ENCODE data around the gene UBE2Z. TPM values are rescaled to one million over a fixed set of nuclear protein-coding genes. Genes with fewer than 3 reads are reported as not detected.

The UBE2Z gene
- total and polyA plus RNA-seq, 2 of the 13 experiments (the other 11 are each of a cell fraction or from before 2014, with no cell fraction given), result 63.2 to 122 TPM

GRCh38 chr17:48960834-48961515, 52.8 kb downstream of the UBE2Z start (continued):
- no peak for TF ChIP-seq FOXA1 (IDR thresholded peaks at IDR 0.05)
- TF ChIP-seq FOXA1 (CRISPR knock-in tag; IDR thresholded peaks at IDR 0.05), result peak; percentile 76
- TF ChIP-seq ZNF512B (CRISPR knock-in tag; IDR thresholded peaks at IDR 0.05; ENCODE audit: borderline replicate concordance), result 0 out of 2 replicates have a peak, but pooled peaks have one; percentile 79
- 0 out of 2 replicates have a peak, but pooled peaks have one; percentile 64 for TF ChIP-seq SNAI1 (CRISPR knock-in tag; IDR thresholded peaks at IDR 0.05; ENCODE audit: borderline replicate concordance)
- TF ChIP-seq KLF6 (CRISPR knock-in tag; IDR thresholded peaks at IDR 0.05), result no peak
- TF ChIP-seq ZSCAN31 (CRISPR knock-in tag; IDR thresholded peaks at IDR 0.05; ENCODE audit: low read depth), result no peak
- TF ChIP-seq CHCHD3 (CRISPR knock-in tag; IDR thresholded peaks at IDR 0.05), result no peak
- TF ChIP-seq HNRNPK (IDR thresholded peaks at IDR 0.05; ENCODE audit: low read depth, low read length, poor library complexity, severe bottlenecking), result no peak
- TF ChIP-seq ARID2 (CRISPR knock-in tag; IDR thresholded peaks at IDR 0.05; ENCODE audit: borderline replicate concordance), result peak; percentile 73; the same call in 1 of the 2 replicates
- TF ChIP-seq RFXAP (CRISPR knock-in tag; IDR thresholded peaks at IDR 0.05; ENCODE audit: borderline replicate concordance), result no peak
- TF ChIP-seq NFKB2 (CRISPR knock-in tag; IDR thresholded peaks at IDR 0.05; ENCODE audit: borderline replicate concordance), result no peak; the same call in none of the 2 replicates
- no peak for TF ChIP-seq TSC22D2 (CRISPR knock-in tag; IDR thresholded peaks at IDR 0.05; ENCODE audit: borderline replicate concordance)
- TF ChIP-seq ZBTB20 (CRISPR knock-in tag; IDR thresholded peaks at IDR 0.05; ENCODE audit: borderline replicate concordance, low read depth), result peak; percentile 24; the same call in 1 of the 2 replicates
- no peak for TF ChIP-seq MAZ (IDR thresholded peaks at IDR 0.05; ENCODE audit: borderline replicate concordance, low read depth, low read length)
- TF ChIP-seq MAZ (CRISPR knock-in tag; IDR thresholded peaks at IDR 0.05; ENCODE audit: low read depth), result no peak; the same call in none of the 2 replicates
- TF ChIP-seq REPIN1 (CRISPR knock-in tag; IDR thresholded peaks at IDR 0.05; ENCODE audit: borderline replicate concordance, low read depth), result peak; percentile 55; the same call in 1 of the 2 replicates
- no peak; the same call in 1 of the 2 replicates for TF ChIP-seq ZKSCAN8 (CRISPR knock-in tag; IDR thresholded peaks at IDR 0.05; ENCODE audit: borderline replicate concordance)
- peak; percentile 14; the same call in 1 of the 2 replicates for TF ChIP-seq TAF1 (CRISPR knock-in tag; IDR thresholded peaks at IDR 0.05)
- no peak for TF ChIP-seq ZSCAN30 (CRISPR knock-in tag; IDR thresholded peaks at IDR 0.05)
- TF ChIP-seq KLF15 (CRISPR knock-in tag; IDR thresholded peaks at IDR 0.05; ENCODE audit: borderline replicate concordance), result no peak
- no peak for TF ChIP-seq ZNF780A (CRISPR knock-in tag; IDR thresholded peaks at IDR 0.05)
- TF ChIP-seq PAWR (CRISPR knock-in tag; IDR thresholded peaks at IDR 0.05; ENCODE audit: borderline replicate concordance), result no peak
- no peak for TF ChIP-seq RFX3 (CRISPR knock-in tag; IDR thresholded peaks at IDR 0.05)
- TF ChIP-seq ZFP41 (CRISPR knock-in tag; IDR thresholded peaks at IDR 0.05; ENCODE audit: borderline replicate concordance), result no peak
- TF ChIP-seq SMAD9 (CRISPR knock-in tag; IDR thresholded peaks at IDR 0.05), result no peak
- TF ChIP-seq ZNF296 (CRISPR knock-in tag; conservative IDR thresholded peaks at IDR 0.05), result no peak
- 0 out of 2 replicates have a peak, but pooled peaks have one; percentile 64 for TF ChIP-seq ZC3H4 (CRISPR knock-in tag; IDR thresholded peaks at IDR 0.05; ENCODE audit: borderline replicate concordance)
- no peak for TF ChIP-seq GATAD1 (CRISPR knock-in tag; IDR thresholded peaks at IDR 0.05)
- TF ChIP-seq HDAC1 (CRISPR knock-in tag; IDR thresholded peaks at IDR 0.05), result 0 out of 2 replicates have a peak, but pooled peaks have one; percentile 14
- no peak for TF ChIP-seq U2AF2 (IDR thresholded peaks at IDR 0.05; ENCODE audit: low read depth, low read length)

Measured in HepG2 (cell line).